CD4-positive, alpha-beta T cell treated with Interleukin-1 beta for 1 hour (primary cell): ENCODE data around the gene POLDIP2.
"Not testable (repeated sequence)": the region's sequence is repeated elsewhere in the genome, so short reads cannot be mapped to it uniquely, and the experiment has no call there.

ENCODE experiments used
- DNase-seq, 2 donors: peaks; one replicate each; pipeline ENCODE4 v3.0.0-alpha.2; 2020 to 2022

Gene POLDIP2

GRCh38 chr17:28364665-28365363 is 7.5 kb upstream of the POLDIP2 start, which contains the start of gene SEBOX:
Gene SEBOX (minus strand): TSS chr17:28365199. CDS start chr17:28365151, 48 bp downstream.
- no peak for DNase-seq

- DNase-seq, result no peak
These were observed 6.7 kb upstream of the POLDIP2 start for GRCh38 chr17:28363776-28364650.

GRCh38 chr17:28363186-28363585 is 5.9 kb upstream of the POLDIP2 start:
- DNase-seq, result no peak

GRCh38 chr17:28357901-28358197 is 522 bp upstream of the POLDIP2 start:
- no peak for DNase-seq

GRCh38 chr17:28350271-28350670 is 7.1 kb downstream of the POLDIP2 start:
- DNase-seq, result no peak

GRCh38 chr17:28348979-28349378 is 8.3 kb downstream of the POLDIP2 start:
- no peak for DNase-seq

GRCh38 chr17:28347261-28347891 is 10.0 kb downstream of the POLDIP2 start:
- DNase-seq, result no peak

- DNase-seq, result no peak
These were observed 10.5 kb downstream of the POLDIP2 start for GRCh38 chr17:28346746-28347246.

- no peak for DNase-seq
These were observed 11.1 kb downstream of the POLDIP2 start for GRCh38 chr17:28346199-28346580.

- DNase-seq, result no peak
These were observed 11.7 kb downstream of the POLDIP2 start for GRCh38 chr17:28345419-28346198.

- no peak for DNase-seq
These were observed 12.9 kb downstream of the POLDIP2 start for GRCh38 chr17:28344435-28344901.

- DNase-seq, result no peak
These were observed 13.3 kb downstream of the POLDIP2 start for GRCh38 chr17:28344011-28344410.

GRCh38 chr17:28343491-28343932 is 13.8 kb downstream of the POLDIP2 start:
- DNase-seq, result no peak

- DNase-seq, result no peak
These were observed 15.0 kb downstream of the POLDIP2 start for GRCh38 chr17:28342313-28342712.

GRCh38 chr17:28341516-28341915 is 15.8 kb downstream of the POLDIP2 start:
- DNase-seq, result no peak

- DNase-seq, result no peak
These were observed 17.0 kb downstream of the POLDIP2 start for GRCh38 chr17:28340374-28340773.

- DNase-seq, result no peak
These were observed 17.9 kb downstream of the POLDIP2 start for GRCh38 chr17:28339431-28339830.

GRCh38 chr17:28338769-28339212 is 18.5 kb downstream of the POLDIP2 start:
- DNase-seq, result not testable (repeated sequence)

- no peak for DNase-seq
These were observed 19.1 kb downstream of the POLDIP2 start for GRCh38 chr17:28338056-28338768.

- peak in 1 of 2 donors; percentile 29 for DNase-seq
These were observed 21.1 kb downstream of the POLDIP2 start for GRCh38 chr17:28335959-28336871.
